ENCODE measurements around the gene MACROD2.
"Not testable (repeated sequence)": the region's sequence is repeated elsewhere in the genome, so short reads cannot be mapped to it uniquely, and the experiment has no call there.

MACROD2 gene

DNA sequence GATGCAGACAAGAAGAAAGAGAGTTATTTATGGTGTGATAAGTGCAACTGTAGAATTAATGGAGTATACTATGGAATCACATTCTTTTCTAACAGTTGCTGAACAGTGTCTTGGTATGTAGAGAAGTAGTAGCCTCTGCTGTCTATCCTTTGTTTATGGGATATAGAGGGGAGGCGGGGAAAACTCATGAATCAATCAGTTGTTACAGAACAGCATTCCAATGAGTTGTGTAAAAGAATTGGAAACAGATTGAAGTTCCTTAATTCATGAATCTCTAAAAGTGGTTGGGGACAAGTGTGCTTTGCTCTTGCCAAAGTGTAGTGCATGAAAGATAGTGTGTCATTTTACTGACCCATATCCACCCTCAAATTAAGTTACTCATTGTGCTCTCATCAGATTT, 264.4 kb downstream of the MACROD2 start:
- no peak for DNase-seq

DNA sequence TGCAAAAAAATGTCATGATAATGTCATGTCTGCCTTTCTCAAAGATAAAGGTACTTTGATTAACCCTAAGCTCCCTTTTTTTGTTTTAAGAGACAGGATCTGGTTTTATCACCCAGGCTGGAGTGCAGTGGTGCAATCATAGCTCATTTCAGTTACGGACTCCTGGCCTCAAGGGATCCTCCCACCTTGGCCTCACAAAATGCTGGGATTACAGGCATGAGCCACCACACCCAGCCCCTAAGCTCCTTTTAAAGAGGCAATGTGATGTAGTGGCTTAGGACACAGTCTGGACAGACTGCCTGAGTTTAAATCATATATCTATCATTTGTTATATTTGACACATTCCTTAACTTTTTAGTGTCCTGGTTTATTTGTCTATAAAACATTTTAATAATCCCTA, 265.1 kb downstream of the MACROD2 start:
- DNase-seq, result no peak

DNA sequence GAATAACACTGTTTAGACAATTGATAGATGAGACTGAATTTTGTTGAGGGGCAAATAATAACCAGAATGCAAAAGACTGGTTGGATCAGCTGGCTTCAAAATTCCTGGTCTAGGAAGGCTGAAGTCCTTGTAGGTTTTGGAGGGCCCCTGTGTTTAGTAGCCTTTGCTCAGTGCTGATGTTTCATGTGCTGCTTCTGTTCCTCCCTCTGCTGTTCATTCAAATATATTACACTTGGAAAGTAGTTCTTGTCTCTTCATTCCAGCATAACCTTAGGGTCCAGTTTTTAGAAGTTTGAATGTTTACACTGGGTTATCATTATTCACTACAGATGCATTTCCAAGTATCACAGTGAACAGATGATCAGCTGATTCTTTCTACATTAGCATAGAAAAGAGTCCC, 269.6 kb downstream of the MACROD2 start:
- no peak for DNase-seq

DNA sequence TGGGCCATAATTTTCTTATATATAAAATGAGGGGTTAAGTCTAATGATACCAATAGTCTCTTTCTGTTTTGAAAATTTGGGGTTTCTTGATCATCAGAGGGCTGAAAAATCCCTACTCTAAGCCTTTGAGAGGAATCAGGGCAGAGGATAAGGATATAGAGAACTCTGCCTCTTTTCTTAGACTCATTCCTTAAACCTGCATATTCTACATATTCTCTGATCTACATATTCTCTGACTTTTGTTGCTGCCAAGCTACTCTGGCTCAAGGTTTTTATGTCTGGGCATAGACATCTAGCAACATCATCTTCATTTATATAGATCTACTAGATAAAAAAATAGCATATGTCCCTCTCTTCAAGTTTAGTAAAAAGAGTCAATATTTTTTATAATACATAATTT, 270.9 kb downstream of the MACROD2 start:
- DNase-seq, result no peak

DNA sequence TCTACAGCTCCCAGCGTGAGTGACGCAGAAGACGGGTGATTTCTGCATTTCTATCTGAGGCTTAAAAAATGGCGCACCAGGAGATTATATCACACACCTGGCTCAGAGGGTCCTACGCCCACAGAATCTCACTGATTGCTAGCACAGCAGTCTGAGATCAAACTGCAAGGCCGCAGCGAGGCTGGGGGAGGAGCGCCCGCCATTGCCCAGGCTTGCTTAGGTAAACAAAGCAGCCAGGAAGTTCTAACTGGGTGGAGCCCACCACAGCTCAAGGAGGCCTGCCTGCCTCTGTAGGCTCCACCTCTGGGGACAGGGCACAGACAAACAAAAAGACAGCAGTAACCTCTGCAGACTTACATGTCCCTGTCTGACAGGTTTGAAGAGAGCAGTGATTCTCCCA, 275.4 kb downstream of the MACROD2 start:
- not testable (repeated sequence) for DNase-seq

DNA sequence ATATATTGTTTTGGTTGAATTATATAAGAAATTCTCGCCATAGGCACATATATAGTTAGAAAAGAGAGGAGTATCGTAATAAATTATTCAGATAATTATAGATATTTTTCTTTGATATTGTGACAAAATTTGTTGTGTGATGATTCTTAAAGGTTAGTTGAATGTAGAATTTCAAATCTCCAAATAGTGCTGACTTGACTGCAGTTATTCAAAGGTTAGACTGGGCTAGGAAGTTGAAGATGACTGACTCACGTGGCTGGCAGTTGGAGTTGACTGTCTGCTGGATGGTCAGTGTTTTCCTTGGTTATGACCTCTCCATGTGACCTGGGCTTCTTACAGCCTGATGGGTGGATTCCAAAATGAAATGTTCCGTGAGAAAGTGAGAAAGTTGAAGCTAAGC, 286.8 kb downstream of the MACROD2 start:
- DNase-seq, result no peak

DNA sequence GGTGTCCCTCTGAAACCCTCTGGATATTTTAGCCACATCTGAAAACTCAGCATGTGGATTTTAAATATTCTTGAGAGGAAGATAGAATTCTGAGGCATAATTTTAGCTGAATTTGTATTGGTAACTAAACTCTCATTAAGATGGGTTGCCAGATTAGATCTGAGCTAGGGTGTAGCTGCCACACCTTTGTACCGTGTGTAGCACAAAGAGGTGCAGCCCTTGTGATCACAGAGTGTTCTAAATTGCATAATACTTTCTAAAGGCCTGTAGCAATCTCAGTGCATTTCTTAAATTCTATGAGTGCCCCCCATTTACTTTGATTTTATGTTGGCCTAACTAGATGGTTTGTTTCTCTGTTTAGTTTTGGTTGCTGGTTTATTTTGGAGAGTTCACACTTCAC, 289.1 kb downstream of the MACROD2 start:
- DNase-seq, result no peak

DNA sequence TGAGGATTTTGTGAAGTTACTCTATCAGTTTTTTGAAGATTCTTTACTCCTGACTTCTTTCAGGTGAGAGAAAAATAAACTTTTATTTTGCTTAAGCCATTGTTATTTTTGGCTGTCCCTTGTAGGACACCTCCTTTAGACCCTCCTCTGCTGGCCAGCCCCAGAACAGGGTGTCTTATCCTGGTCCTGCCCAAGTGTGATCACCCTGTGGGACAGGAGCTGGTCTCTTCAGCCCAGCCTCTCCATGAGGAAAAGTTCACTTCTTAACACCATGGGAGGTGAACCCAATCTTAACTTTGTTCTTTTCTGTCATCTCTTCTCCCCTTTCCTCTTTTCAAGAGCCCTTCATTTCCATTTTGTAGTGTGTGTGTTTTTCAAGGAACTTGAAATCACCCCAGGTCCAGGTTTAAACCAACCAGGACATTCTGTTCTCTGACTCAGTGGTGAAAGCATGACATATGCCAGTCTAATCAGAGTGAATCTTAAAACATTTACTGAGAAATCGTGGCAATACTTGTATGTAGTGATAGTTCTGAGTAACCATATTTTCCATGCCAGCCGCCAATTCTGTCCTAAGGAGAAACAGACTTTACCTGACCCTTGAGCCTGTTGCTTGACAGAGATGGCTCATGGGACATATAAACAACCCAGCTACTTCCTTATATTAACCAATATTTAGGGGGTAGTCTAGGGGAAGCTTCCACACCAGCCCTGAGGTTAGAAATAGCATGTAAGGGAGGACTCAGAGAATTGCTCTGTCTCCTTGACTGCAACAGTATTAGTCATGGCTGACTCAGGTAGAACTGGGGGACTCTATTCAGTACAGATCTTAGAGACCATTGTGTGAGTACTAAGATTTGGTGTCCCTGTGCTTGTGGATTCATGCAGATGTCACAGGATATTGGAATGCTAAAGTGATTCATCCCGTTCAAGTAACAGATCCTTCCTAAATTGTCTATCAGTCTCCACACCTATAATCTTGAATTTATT, 293.3 kb downstream of the MACROD2 start:
- no peak for DNase-seq

DNA sequence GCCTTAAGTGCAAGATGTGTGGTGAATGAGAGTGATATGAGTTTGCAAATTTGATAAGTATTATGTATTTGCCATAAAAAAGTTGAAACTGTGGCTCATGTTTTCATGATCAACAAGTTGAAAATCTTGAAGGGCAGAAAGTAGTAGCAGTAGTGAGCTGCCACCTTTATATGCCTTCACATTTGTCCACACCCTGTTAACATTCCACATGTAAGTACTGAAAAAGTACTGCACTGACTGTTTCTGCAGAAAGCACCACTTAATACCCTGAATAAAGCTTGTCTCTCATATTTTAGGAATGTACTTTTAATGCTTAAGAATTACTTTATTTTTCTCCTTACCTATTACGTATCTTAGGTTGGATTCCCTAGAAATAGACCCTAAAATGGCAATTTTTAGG, 296.2 kb downstream of the MACROD2 start:
- no peak for DNase-seq

DNA sequence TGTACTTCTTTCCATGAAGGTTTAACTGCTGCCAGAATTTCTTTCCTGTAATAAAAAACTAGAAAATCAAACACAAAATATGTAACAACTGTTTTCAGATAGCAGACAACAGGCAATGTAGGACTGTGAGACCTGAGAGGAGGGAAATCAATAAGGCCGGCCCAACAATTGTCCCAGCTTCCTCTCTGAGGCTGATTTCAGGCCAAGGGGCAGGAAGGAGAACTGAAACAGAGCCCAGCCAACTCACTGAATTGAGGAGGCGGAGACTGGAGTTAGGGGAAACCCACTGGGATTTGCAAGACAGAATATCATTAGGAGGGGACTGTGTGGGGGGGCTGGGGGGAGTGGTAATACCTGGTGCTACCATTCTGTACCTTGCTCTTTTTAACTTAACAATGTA, 299.9 kb downstream of the MACROD2 start:
- no peak for DNase-seq

DNA sequence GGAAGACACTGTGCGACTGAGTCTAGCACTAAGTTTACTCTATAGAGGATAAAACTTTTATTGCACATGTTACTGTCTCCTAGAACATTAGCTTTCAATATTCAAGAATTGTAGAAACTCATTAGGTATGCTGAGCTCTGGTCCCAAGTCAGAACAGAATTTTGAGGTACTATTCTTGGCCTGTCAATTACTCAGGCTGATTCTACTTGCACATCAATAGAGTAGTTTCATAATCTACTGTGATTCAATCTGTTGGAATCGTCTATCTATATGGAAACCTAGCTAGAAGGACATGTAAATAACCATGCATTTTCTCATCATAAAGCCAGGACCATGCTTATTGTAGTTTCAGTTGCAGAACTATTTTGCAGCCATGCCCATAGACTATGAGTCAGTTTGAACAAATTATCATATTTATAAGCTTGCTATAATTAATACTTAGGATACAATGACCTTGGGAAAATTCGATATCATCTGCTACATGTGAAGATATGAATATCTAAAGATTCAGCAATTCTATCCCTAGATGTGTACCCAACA, 300.5 kb downstream of the MACROD2 start:
- no peak for DNase-seq

DNA sequence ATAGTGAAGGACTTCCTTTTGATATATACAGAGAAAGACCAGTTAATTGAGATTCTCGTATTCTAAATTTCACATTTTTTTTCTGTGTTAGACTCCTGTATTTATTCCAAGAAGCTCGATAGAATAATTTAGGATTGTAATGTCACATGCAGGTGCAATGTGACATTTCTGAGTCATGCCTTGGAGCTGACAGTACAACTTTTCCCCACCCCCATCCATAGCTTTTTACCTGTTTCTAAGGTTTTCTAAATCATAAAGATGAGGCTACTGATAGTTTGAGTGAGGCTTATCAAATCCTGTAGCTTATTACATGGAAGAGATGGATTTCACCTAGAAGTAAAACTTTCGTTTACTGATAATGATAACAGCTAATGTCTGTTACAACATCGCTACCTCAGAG, 304.5 kb downstream of the MACROD2 start:
- no peak for DNase-seq

DNA sequence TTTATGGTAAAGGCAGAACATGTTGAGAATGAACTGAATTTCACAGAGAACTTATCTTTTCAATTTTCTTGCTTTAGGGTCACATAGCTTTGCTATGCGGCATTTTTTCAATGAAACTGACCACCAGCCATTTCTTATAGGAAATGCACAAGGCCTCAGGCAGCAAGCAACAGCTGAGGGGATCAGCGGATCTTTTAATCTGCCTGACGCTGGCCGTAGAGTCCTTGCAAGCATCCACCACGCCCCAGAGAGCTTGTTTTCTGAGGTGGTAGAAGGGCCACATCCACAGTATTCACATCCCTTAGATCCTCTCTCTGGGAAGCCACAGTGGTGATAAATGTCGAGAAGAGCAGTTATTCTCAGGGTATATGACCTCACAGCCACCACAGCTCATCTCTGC, 307.8 kb downstream of the MACROD2 start:
- no peak for DNase-seq

DNA sequence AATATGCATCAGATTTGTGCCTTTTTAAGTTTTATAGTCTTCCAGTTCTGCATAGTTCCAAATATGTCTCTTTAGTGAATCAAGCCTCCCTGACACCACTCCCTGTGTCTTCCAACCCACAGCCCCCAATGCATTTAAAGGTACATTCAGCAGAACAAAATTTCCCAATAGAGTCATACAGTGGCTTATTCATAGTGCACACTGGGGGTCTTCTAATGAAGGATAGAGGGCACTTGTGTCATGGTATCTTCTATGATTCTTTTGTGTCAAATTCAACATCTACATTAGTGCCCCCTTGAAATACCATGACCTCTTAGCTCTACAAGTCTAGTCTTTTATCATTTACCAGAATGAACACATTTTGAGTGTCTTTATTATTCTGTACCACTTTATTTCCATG, 308.3 kb downstream of the MACROD2 start:
- DNase-seq, result no peak

DNA sequence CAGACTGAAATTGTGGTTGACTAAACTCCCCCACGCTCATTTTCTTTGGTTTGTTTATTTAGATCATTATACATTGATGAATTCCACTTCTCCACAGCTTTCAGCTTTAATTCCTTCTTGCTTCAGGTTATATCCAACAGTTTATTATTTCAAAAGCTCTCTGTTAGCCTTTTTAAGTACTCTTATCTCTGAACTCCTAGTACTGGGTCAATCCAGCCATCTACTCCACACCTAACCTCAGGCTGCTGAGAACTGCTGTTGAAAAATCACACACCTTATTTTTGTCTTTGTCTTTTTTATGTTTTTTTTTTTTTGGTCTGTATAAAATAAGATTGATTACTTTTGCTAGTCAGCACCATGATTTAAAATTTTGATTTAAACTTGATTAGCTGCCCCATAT, 309.2 kb downstream of the MACROD2 start:
- no peak for DNase-seq

DNA sequence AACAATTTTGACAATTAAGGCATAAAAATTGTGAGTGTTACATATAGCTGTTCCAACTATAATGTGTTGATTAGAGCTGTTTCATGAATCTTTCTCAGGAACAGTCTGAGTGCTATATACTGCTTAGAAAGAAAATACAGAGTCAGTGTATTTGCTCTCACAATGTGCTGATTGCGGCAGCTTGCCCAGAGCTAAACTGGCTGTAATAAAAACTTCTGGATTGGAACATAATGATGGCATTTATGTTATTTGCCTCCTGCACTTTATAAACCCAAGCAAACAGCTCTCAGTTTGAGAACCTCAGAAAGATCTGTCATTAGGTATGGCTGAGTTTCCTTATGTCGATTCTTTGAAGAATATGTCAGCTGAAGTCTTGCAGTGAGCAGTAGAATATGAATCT, 312.6 kb downstream of the MACROD2 start:
- DNase-seq, result peak in 1 of 58 donors; percentile 6

DNA sequence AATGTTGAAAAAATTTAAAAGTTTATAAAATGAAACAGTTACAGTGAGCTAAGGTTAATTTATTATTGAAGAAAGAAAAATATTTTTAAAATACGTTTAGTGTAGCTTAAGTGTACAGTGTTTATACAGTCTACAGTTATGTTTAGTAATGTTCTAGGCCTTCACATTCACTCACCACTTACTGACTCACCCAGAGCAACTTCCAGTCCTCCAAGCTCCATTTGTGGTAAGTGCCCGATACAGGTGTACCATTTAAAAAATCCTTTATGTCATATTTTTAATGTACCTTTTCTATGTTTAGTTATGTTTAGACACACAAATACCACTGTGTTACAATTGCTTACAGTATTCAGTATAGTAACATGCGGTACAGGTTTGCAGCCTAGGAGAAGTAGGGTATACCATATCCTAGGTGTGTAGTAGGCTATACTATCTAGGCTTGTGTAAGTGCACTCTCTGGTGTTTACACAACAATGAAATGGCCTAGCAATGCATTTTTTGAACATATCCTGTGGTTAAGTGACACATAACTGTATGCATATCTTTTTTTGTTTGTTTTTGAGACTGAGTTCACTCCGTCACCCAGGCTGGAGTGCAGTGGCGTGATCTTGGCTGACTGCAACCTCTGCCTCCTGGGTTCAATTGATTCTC, 315.8 kb downstream of the MACROD2 start:
- DNase-seq, result no peak

DNA sequence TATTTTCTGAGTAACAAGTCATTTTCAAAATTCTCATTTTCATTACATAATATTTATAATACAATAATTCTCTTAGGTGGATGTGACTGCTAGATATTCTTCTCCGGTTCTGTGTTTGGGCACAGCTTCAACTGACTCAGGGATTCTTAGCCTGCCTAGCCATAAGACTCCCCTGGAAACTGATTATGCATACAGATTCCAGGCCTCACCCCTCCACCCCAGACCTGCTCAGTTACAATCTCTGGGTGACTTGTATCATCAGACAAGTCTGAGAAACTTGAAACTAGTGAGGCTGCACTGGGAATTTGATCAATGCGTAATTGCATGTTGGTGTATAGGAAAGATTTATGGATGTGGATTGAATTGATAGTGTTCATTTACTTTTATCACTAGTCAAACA, 316.7 kb downstream of the MACROD2 start:
- no peak for DNase-seq

DNA sequence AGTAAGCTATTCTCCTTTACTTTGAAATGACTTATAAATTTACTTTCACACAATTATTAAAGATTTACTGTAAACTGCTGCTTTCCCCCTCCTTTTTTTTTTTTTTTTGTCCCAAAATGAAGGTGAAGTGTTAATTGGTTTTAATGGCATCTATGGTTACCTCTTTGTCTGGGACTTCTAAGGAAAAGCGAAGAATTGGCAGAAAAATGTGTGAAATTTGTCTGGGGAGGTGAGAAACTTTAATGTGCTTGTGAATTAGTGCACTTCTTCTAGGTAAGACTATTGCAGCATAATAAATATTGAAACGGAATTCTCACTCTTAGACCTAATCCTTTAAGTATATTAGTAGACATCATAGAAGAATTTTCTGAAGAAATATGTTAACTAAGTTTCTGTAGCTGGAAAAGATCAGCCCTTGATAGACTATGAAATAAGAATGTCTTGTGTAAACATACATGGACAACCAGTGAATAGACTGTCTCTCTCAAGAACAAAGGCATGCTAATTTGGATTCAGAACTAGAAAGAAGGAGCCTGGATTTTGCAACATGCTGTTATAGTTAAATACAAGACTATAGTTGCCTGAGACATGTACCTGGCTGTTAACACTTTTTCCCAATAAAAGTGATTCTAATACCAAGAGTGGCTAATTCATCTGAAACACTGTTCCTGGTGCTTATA, 318.2 kb downstream of the MACROD2 start:
- DNase-seq, result no peak

DNA sequence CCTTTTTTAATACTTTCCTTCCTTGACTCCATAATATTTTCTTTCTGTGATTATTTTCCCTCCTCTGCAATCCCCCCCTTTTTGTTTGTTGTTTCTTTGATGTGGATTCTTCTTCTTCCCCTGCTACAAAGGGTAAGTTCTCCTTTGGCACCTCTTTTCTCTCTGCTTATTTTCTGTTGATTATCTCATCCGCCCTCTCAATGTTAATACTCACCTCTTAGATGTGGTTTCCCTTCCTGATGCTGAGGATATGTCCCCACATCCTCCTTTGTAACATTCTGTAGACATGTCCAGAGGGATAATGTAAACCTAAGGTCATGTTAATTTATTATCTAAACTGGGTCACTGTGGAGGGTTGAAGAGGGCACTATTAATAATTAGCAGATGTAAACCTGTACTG, 324.4 kb downstream of the MACROD2 start:
- no peak for DNase-seq

DNA sequence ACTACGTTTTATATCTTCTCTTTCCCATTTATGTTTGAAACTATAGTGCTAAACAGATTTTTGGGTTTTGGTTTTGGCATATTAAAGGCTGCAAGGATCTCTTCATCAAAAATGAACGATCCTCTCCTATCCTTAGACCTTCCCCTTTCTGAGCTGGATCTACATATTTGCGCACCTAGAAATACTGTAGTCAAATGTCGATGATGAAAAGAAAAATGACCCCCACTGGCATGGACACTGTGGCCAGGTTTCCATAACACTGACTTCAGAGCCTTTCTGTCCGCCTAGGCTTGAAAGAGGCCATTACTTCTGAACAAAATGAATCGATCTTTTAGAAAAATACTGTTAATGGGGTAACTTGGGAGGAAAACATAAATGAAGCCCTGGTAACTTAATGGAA, 336.3 kb downstream of the MACROD2 start:
- no peak for DNase-seq

DNA sequence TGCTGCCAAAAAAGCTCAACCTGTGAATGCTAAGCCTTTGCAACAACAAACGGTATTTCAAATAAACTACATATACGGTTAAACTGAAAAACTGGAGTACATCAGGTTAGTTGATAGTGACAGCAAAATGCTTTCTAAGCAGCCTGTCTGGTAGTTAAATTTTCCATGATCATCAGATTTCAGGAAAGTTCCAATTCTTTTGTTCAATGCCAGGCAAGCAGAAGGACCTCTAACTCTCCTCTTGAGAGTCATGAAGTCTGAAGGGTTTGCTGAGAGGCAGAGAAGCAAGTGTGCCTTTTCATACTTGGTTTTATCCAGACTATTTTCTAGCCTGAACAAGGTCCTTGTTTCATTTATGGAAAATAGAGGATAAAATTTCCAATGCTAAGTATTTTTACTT, 337.6 kb downstream of the MACROD2 start:
- DNase-seq, result no peak

Measured in anterior cingulate cortex (tissue), 58 donors.